GM21515 (cell line): ENCODE results near the gene VPS13A.

Source experiments
- ATAC-seq: cut with Tn5 transposase; IDR thresholded peaks from one replicate; pipeline ENCODE4 v1.9.1; 2021; ENCODE audit not compliant: unreplicated experiment

VPS13A gene

GRCh38 chr9:77177143-77177893, at the start of gene VPS13A:
Gene VPS13A (plus strand): TSS chr9:77177534. CDS start chr9:77177705, 171 bp downstream.
- ATAC-seq = peak; percentile 86

- ATAC-seq = no peak
Observed at GRCh38 chr9:77128125-77128789, 49.1 kb upstream of the VPS13A start.

GRCh38 chr9:77131399-77131798, 45.9 kb upstream of the VPS13A start:
- no peak for ATAC-seq

GRCh38 chr9:77133011-77133410, 44.3 kb upstream of the VPS13A start:
- no peak for ATAC-seq

- no peak for ATAC-seq
Observed at GRCh38 chr9:77142366-77142765, 35.0 kb upstream of the VPS13A start.

- no peak for ATAC-seq
Observed at GRCh38 chr9:77149879-77150278, 27.5 kb upstream of the VPS13A start.

GRCh38 chr9:77152289-77152688, 25.0 kb upstream of the VPS13A start:
- no peak for ATAC-seq

GRCh38 chr9:77156646-77157371, 20.5 kb upstream of the VPS13A start:
- ATAC-seq = no peak

- no peak for ATAC-seq
Observed at GRCh38 chr9:77158772-77159513, 18.4 kb upstream of the VPS13A start.

- no peak for ATAC-seq
Observed at GRCh38 chr9:77161191-77161590, 16.1 kb upstream of the VPS13A start.

- no peak for ATAC-seq
Observed at GRCh38 chr9:77161966-77162365, 15.4 kb upstream of the VPS13A start.

- ATAC-seq = no peak
Observed at GRCh38 chr9:77162366-77162765, 15.0 kb upstream of the VPS13A start.

GRCh38 chr9:77163884-77164283, 13.4 kb upstream of the VPS13A start:
- no peak for ATAC-seq

- no peak for ATAC-seq
Observed at GRCh38 chr9:77166193-77166592, 11.1 kb upstream of the VPS13A start.

- no peak for ATAC-seq
Observed at GRCh38 chr9:77170991-77171699, 6.2 kb upstream of the VPS13A start.

- no peak for ATAC-seq
Observed at GRCh38 chr9:77175151-77175550, 2.2 kb upstream of the VPS13A start.

GRCh38 chr9:77176106-77176505, 1.2 kb upstream of the VPS13A start:
- ATAC-seq = no peak

GRCh38 chr9:77176686-77177142, 620 bp upstream of the VPS13A start:
- no peak for ATAC-seq

GRCh38 chr9:77177894-77178794, 810 bp downstream of the VPS13A start:
- ATAC-seq = peak; percentile 28
